Measurements from ENCODE around the gene SCFD2. TPM values are rescaled to one million over a fixed set of nuclear protein-coding genes. Genes with fewer than 3 reads are reported as not detected.

SCFD2 gene
- total and polyA plus RNA-seq, 2 of the 8 experiments (the other 6 are each of a cell fraction or from before 2014, with no cell fraction given), result 6.2 to 10.2 TPM

Small RNA genes lying within 50 kb of the gene (small RNA-seq; reads per million reads assigned to genes)
- gene RNU6-310P (ENCODE audit: insufficient read depth), result not detected

Other genes starting within 250 kb of the SCFD2 start
- 53.7 and 56.9 TPM in 2 replicates for gene FIP1L1, start 11.6 kb upstream of the SCFD2 start, total RNA-seq (2021; fragmentation: NEBNext Ultra II Directional; extraction: Animal tissue kit (Norgen Biotek cat#: 25700))
- 18.8 and 19.5 TPM in 2 replicates for gene FIP1L1, start 11.6 kb upstream of the SCFD2 start, polyA plus RNA-seq (2011; rRNA removed)
- gene LNX1, start 225.4 kb upstream of the SCFD2 start, total RNA-seq (2021; fragmentation: NEBNext Ultra II Directional; extraction: Animal tissue kit (Norgen Biotek cat#: 25700)), result 3.1 and 3.8 TPM in 2 replicates
- 2.7 TPM in 2 replicates for gene LNX1, start 225.4 kb upstream of the SCFD2 start, polyA plus RNA-seq (2011; rRNA removed)

All from H1 (cell line).